B cell (primary cell): ENCODE measurements around the gene P2RX2. TPM values are rescaled to one million over a fixed set of nuclear protein-coding genes. Genes with fewer than 3 reads are reported as not detected.

Experiments
- ATAC-seq: fragments of 200-7000 bp; cut with Tn5 transposase; one replicate; pipeline ENCODE4 v1.10.0; 2021; ENCODE audit warnings: low read depth, mild to moderate bottlenecking, moderate number of reproducible peaks, moderate library complexity
- CTCF ChIA-PET: fragments of 350-600 bp; sonication (Branson Sonifier 250); formaldehyde crosslinking; loops from one replicate; lab custom pipeline; 2021; ENCODE audit warnings: antibody characterized with exemption, inconsistent platforms; lab: Charles Lee
- POLR2A ChIA-PET: fragments of 350-600 bp; sonication (Branson Sonifier 250); formaldehyde crosslinking; loops from one replicate; lab custom pipeline; 2021; ENCODE audit warnings: antibody characterized with exemption; lab: Charles Lee
- DNase-seq: peaks from one replicate; pipeline ENCODE4 v3.0.0; 2013
- H2AFZ ChIP-seq: 2 replicates; pipeline ENCODE4 v1.6.1; 2012; ENCODE audit warnings: mild to moderate bottlenecking, low read depth, low read length; ENCODE audit not compliant: insufficient read depth, poor library complexity, severe bottlenecking
- H3K27ac ChIP-seq, 2 donors: 1 replicate in 1 of 2; 2 replicates in 1 of 2; pipeline ENCODE4 v1.5.1; 2012 to 2013; ENCODE audit warnings: low read length in 2 of 2, mild to moderate bottlenecking in 2 of 2, moderate library complexity in 1 of 2
- H3K27me3 ChIP-seq, 4 experiments: fragments of 200-600 bp in 1 of 4; sonication (generic) in 1 of 4; replicated peaks in 1 of 4; 1 replicate in 2 of 4; 2 replicates in 2 of 4; pipeline versions ENCODE4 v1.6.1 to v1.7.0; 2013 to 2016; ENCODE audit warnings: low read length in 3 of 4, mild to moderate bottlenecking in 2 of 4, mixed read lengths in 1 of 4, moderate library complexity in 1 of 4; ENCODE audit not compliant: insufficient read depth in 4 of 4, control insufficient read depth in 3 of 4; ENCODE audit errors: control extremely low read depth in 1 of 4
- H3K36me3 ChIP-seq, 2 experiments: replicated peaks in 1 of 2; 1 replicate in 1 of 2; 2 replicates in 1 of 2; pipeline versions ENCODE4 v1.6.1 to v1.7.1; 2013; ENCODE audit warnings: low read length in 1 of 2; ENCODE audit not compliant: insufficient read depth in 2 of 2, control insufficient read depth in 1 of 2; ENCODE audit errors: control extremely low read depth in 1 of 2, extremely low read depth in 1 of 2
- H3K4me1 ChIP-seq, 2 donors: fragments of 200-600 bp in 1 of 2; sonication (generic) in 1 of 2; 1 replicate in 1 of 2; 2 replicates in 1 of 2; pipeline versions ENCODE4 v1.5.1 to v1.6.1; 2013 to 2017; ENCODE audit warnings: low read length in 2 of 2; ENCODE audit not compliant: control insufficient read depth in 2 of 2, insufficient read depth in 2 of 2
- H3K4me2 ChIP-seq: replicated peaks from 2 replicates; pipeline ENCODE3; 2012; ENCODE audit warnings: mild to moderate bottlenecking, low read depth, low read length; ENCODE audit not compliant: poor library complexity, severe bottlenecking
- H3K4me3 ChIP-seq, 5 experiments: fragments of 200-600 bp in 1 of 5; sonication (generic) in 1 of 5; 1 replicate in 3 of 5; 2 replicates in 2 of 5; pipeline versions ENCODE4 v1.5.1 to v1.7.0; 2011 to 2016; ENCODE audit warnings: low read length in 4 of 5, mild to moderate bottlenecking in 4 of 5, low read depth in 2 of 5, control low read depth in 1 of 5, moderate library complexity in 1 of 5; ENCODE audit not compliant: insufficient read depth in 1 of 5; ENCODE audit errors: control extremely low read depth in 1 of 5, extremely low read depth in 1 of 5
- H3K79me2 ChIP-seq: fragments of 200-600 bp; sonication (generic); one replicate; pipeline ENCODE4 v1.6.0; 2016; ENCODE audit warnings: low read length; ENCODE audit not compliant: control insufficient read depth, insufficient read depth
- H3K9ac ChIP-seq: fragments of 200-600 bp; sonication (generic); 2 replicates; pipeline ENCODE4 v1.6.1; 2017; ENCODE audit warnings: mild to moderate bottlenecking, low read length, moderate library complexity
- H3K9me3 ChIP-seq, 3 donors: one replicate each; pipeline versions ENCODE4 v1.6.1 to v1.7.1; 2013; ENCODE audit warnings: low read length in 2 of 3; ENCODE audit not compliant: control insufficient read depth in 2 of 3, insufficient read depth in 1 of 3; ENCODE audit errors: control extremely low read depth in 1 of 3
- H4K20me1 ChIP-seq: 2 replicates; pipeline ENCODE4 v1.6.0; 2012; ENCODE audit warnings: mild to moderate bottlenecking, low read length; ENCODE audit not compliant: insufficient read depth, control insufficient read depth, poor library complexity, severe bottlenecking
- H3K27ac Mint-ChIP-seq: one replicate; pipeline ENCODE4 v1.8.0; 2021; ENCODE audit warnings: mixed read lengths
- H3K27me3 Mint-ChIP-seq: one replicate; pipeline ENCODE4 v1.8.0; 2021; ENCODE audit warnings: mixed read lengths
- H3K4me1 Mint-ChIP-seq: one replicate; pipeline ENCODE4 v1.8.0; 2021; ENCODE audit warnings: mixed read lengths
- H3K4me3 Mint-ChIP-seq: one replicate; pipeline ENCODE4 v1.8.0; 2021; ENCODE audit warnings: mixed read lengths
- H3K9me3 Mint-ChIP-seq: one replicate; pipeline ENCODE4 v1.8.0; 2022; ENCODE audit warnings: mixed read lengths; ENCODE audit not compliant: insufficient read depth
- CTCF ChIP-seq: fragments of 200-600 bp; IDR thresholded peaks from one replicate; pipeline ENCODE4 v1.8.0; 2022; ENCODE audit warnings: antibody characterized with exemption, mild to moderate bottlenecking
- EZH2 ChIP-seq: IDR thresholded peaks from 2 replicates; pipeline ENCODE4 v1.6.1; 2012; ENCODE audit warnings: borderline replicate concordance, low read depth, mild to moderate bottlenecking, moderate library complexity, low read length; ENCODE audit not compliant: insufficient read depth, poor library complexity, severe bottlenecking
- WGBS: methylation state at CpG from one replicate; pipeline ENCODE4 v1.1.5; 2013; ENCODE audit warnings: missing lambda C conversion rate; ENCODE audit not compliant: insufficient coverage; 5-methylcytosine and 5-hydroxymethylcytosine counted together
- intact Hi-C: fragments of 100-400 bp; cut with micrococcal nuclease; formaldehyde crosslinking; loops from one replicate; pipeline ENCODE4 v1.10.0; 2022
- polyA plus RNA-seq: library from polyadenylated mRNA; depleted of rRNA; stranded (reverse); fragments of >200 nt; gene quantifications from 2 replicates; pipeline ENCODE4 v1.2.3, GENCODE V29; 2012
- total RNA-seq, 2 donors: library from RNA; stranded (reverse); fragments of 120-200 nt in 1 of 2; gene quantifications; 1 replicate in 1 of 2; 2 replicates in 1 of 2; pipeline versions ENCODE4 v1.2.3 to v1.2.4, GENCODE V29; 2013 to 2022

P2RX2 gene
- total and polyA plus RNA-seq, 2 donors (not counting 1 experiment from before 2014, with no cell fraction given) = not detected

- POLR2A ChIA-PET = no interaction called here
- Histone ChIP-seq H2AFZ (no peak overlapping the region), H3K36me3 (peaks cover 0 to 44% of the 10 kb centered on the region in 2 experiments), H3K27ac (no peak overlapping the region), H3K4me1 (no peaks in the 10 kb centered on the region), H4K20me1 (peaks cover 33% of the 10 kb centered on the region), H3K27me3 (no peaks in the 10 kb centered on the region), H3K9ac (no peak overlapping the region), H3K79me2 (peaks cover 12% of the 10 kb centered on the region), H3K9me3 (no peaks in the 10 kb centered on the region), H3K4me3 (no peak overlapping the region), H3K4me2 (no peak overlapping the region)
- no peaks in the 10 kb centered on the region for H3K27me3 Mint-ChIP-seq
- H3K4me3 Mint-ChIP-seq = no peak overlapping the region
- no peaks in the 10 kb centered on the region for H3K4me1 Mint-ChIP-seq
- ATAC-seq (no peak), DNase-seq (no peak)
- intact Hi-C loops = no loop called here
- no peaks in the 10 kb centered on the region for H3K9me3 Mint-ChIP-seq
- TF ChIP-seq CTCF (no peak), EZH2 (no peak)
- CTCF ChIA-PET = no interaction called here
- 95% methylated on average over 24 of the region's 26 CpGs for WGBS
- H3K27ac Mint-ChIP-seq = no peak overlapping the region
Observed at GRCh38 chr12:132572106-132572505, 46.5 kb upstream of the P2RX2 start.

GRCh38 chr12:132572801-132573760 is 45.5 kb upstream of the P2RX2 start:
- H3K79me2 ChIP-seq = peaks cover 4% of the 10 kb centered on the region
- no peaks in the 10 kb centered on the region for H3K9me3 Mint-ChIP-seq
- no peak overlapping the region for H3K27ac ChIP-seq
- no peak overlapping the region for H3K9ac ChIP-seq
- peaks cover 23% of the 10 kb centered on the region for H4K20me1 ChIP-seq
- 95% methylated on average over 35 of the region's 36 CpGs for WGBS
- ATAC-seq (no peak), DNase-seq (no peak)
- no peak overlapping the region for H3K4me3 Mint-ChIP-seq
- H3K9me3 ChIP-seq = no peaks in the 10 kb centered on the region
- H3K4me1 ChIP-seq = no peaks in the 10 kb centered on the region
- peaks cover 0 to 44% of the 10 kb centered on the region in 2 experiments for H3K36me3 ChIP-seq
- no peaks in the 10 kb centered on the region for H3K4me1 Mint-ChIP-seq
- H3K27me3 ChIP-seq = no peaks in the 10 kb centered on the region
- H3K4me2 ChIP-seq = no peak overlapping the region
- no peak overlapping the region for H3K27ac Mint-ChIP-seq
- H3K27me3 Mint-ChIP-seq = no peaks in the 10 kb centered on the region
- intact Hi-C loops = no loop called here
- ChIA-PET POLR2A (no interaction called here), CTCF (no interaction called here)
- TF ChIP-seq EZH2 (no peak), CTCF (no peak)
- no peak overlapping the region for H3K4me3 ChIP-seq
- no peak overlapping the region for H2AFZ ChIP-seq
